HG03108 (cell line): ENCODE results near the gene ASAP3.

Experiments used
- ATAC-seq: cut with Tn5 transposase; IDR thresholded peaks from one replicate; pipeline ENCODE4 v1.9.1; 2021; ENCODE audit warnings: moderate library complexity; ENCODE audit not compliant: unreplicated experiment

ASAP3 gene

DNA sequence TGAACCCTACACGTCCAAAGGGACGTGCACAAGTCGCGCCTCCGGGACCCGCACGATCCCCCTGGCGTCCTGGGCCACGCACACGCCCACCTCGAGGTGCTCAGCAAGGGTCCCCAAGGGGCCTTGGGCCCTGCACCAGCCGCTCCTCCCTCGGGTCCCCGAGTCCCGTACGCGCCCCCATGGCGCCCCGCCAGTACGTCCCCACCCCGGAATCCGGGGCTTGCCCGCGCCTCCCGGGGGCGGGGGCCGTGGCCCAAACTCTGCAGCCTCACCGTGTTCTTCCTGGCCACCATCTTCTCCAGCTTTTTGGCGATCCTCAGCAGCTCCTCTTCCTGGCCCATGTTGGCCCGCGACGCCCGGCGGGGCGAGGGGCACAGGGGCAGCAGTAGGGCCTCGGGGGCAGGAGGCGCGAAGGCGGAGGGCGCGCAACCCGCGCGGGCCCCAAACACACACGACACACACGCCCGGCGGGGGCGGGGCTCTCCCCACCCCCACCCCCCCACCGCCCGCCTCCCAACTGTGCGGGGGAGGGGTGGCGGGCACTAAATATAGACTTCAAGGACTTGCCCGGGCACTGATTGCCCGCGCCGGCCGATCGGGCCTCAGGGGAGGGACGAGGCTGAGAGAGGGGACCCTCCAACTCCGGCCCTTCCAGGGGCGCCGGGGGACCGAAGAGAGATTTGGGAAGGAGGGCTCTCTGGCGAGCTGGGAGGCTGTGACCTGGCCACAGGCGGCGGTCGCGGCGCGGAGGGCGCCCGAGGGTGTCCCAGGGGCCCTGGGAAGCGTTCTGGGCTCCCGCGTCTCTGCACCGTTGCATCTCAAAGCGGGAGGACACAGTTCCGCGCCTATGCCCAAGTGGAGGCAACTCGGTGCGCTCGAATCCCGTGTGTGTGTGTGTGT, 59.4 kb downstream of the ASAP3 start, which contains the start of gene TCEA3:
Gene TCEA3 (minus strand): TSS at position 456 of the 900 bp plus-strand sequence. CDS start 115 bp downstream, at position 341.
- ATAC-seq = no peak

GRCh38 chr1:23423415-23424292, 60.3 kb downstream of the ASAP3 start:
- ATAC-seq = no peak

DNA sequence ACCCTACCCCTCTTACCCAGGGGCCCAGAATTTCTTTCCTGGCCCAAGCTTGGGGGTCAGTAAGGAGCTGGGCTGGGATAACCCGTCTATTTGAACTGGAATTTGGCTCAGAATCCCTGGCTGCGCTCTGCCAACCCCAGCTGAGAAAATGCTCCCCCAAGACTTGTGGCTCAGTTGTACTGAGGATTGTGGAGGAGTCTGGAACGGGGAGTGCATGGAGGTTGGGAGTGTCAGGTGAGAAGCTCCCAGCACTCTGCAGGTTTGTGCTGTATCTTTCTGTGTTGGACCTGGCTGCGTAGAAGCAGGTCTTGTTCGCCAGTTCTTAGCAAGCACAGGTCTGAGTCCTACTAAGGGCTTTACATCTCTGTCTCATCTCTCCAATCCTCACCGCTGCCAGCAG, 61.0 kb downstream of the ASAP3 start:
- ATAC-seq = no peak

GRCh38 chr1:23422241-23422877, 61.6 kb downstream of the ASAP3 start:
- no peak for ATAC-seq

DNA sequence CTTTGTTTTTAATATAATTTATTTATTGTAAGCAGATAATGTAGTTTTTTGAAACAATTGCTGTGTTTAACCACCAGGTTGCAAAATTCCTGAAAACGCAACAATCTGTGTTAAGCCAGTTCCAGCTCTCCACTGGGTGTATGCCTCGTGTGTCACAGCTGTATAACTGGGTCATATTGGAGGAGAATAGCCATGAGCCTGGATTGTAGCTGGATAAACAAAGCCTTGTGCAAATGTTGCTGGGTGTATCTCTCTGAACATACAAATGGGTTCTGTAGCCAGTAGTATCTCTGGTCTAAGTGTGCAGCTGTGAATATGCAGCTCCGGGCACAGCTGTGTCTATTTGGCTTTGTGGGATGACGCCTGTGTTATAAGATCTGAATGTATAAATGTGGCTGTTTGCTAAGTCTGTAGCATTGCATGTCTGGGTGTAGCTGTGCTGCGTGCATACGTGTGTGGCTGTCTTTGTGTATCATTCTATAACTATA, 62.2 kb downstream of the ASAP3 start:
- no peak for ATAC-seq

GRCh38 chr1:23421343-23421742, 62.6 kb downstream of the ASAP3 start:
- no peak for ATAC-seq

DNA sequence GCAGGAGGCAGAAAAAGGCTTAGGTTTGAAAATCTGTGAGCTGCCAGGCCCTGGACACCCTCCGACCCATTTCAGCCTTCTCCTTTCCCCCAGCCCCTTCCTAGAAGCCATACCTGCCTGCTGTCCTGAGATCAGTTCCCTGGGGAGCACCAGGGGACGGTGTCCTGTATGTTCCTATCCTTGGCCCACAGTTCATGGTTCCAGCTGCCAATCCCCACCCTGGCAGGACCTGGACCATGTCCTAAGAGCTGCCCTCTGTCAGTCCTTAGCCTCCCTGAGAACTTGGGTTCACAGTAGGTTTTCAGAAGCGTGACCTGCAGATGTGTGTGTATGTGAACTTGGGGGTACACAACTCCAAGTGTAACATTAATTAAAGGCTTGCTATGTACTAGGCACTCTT, 63.2 kb downstream of the ASAP3 start:
- no peak for ATAC-seq

DNA sequence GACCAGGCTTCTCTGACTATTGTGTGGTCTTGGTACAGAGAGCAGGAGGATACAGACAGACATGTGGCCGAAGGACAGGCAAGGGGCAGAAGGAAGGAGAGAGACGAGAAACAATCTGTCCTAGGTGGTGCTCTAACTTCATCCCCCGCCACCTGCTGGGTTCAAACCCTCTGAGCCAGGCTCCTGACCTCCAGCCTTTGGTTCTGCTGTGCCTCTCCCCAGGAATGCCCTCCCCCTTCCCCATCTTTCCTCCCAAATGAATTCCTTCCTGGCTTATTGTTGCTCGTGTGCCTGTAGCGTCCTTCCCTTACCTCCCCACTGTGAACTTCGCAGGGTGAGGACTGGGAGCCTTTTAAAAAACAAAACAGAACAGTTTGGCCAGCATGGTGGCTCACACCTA, 64.8 kb downstream of the ASAP3 start:
- no peak for ATAC-seq

- no peak for ATAC-seq
These were observed 66.4 kb downstream of the ASAP3 start for GRCh38 chr1:23417570-23417969.

DNA sequence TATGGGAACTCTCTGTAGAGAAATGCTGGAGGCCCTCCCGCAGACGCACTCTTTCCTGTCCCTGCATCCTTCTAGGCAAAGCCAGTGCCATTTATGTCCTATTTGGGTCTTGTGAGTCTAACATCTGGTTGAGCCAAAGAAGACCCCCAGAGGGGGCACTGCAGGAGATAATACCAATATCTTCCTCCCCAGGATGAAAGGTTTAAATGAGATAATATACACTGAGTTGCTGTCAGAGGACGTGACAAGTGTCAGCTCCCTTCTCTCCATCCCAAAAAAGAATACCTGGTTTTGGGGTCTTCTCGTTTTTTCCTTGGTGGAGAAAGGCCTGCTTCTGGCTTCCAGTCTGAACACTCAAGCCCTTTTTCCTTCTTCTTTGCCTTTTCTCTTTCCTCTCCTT, 67.0 kb downstream of the ASAP3 start:
- ATAC-seq = no peak

- no peak for ATAC-seq
These were observed 75.1 kb downstream of the ASAP3 start for GRCh38 chr1:23408797-23409290.

- no peak for ATAC-seq
These were observed 76.9 kb downstream of the ASAP3 start for GRCh38 chr1:23407016-23407630.

GRCh38 chr1:23405946-23406345, 78.0 kb downstream of the ASAP3 start:
- no peak for ATAC-seq

- no peak for ATAC-seq
These were observed 80.1 kb downstream of the ASAP3 start for GRCh38 chr1:23403735-23404486.

DNA sequence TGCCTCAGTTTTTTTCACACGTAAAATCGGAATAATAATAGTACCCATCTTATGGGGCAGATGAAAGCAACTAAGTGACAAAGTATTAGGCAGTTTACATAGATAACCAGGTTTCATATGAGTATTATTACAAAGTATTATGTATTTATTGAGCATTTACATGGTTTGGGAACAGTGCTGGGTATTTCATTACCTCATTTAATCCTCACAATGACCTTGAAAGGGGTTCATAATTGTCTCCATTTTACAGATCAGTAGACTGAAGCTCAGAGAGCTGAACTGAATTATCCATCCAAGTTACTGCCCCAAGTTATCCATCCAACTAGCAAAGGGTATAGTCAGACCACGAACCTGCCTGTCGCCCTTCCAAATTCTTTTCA, 80.6 kb downstream of the ASAP3 start:
- ATAC-seq = no peak

DNA sequence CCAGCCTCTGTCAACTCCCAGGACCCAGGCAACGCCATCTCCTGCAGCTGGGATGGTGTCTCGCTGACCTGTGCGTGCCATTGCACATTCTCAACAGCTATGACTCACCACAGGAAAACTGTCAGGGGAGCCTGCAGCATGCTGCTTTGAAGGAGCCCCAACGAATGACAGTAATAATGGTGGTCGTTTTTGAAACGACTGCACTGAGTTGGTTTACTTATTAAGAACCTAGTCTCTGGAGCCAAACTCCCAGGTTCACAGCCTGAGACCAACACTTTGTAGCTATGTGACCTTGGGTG, 81.0 kb downstream of the ASAP3 start:
- no peak for ATAC-seq

GRCh38 chr1:23402286-23403037, 81.5 kb downstream of the ASAP3 start:
- ATAC-seq = no peak

DNA sequence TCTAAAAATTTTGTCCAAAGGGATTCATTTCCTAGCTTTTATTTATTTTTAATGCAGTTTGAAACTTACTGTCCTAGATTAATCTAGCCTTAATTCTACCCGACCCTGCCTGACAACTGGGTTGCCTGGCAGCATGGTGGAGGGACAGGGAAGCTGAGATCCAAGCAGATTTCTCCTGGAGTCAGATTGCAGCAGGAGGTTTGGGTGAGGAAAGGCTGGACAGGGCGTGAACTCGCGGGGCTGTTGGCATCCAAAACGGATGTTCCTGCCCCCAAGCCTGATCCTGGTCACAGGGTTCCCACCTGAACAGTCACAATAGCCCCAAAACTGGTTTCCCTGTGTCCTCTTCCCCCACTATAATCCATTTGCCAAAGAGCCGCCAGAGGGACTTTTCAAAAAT, 82.7 kb downstream of the ASAP3 start:
- ATAC-seq = no peak
